Right atrium auricular region (tissue), 2 donors: ENCODE measurements around the gene GAS2L2. TPM values are rescaled to one million over a fixed set of nuclear protein-coding genes. Genes with fewer than 3 reads are reported as not detected.

ENCODE experiments used
- DNase-seq: peaks from one replicate; pipeline ENCODE4 v3.0.0-alpha.2; 2019; ENCODE audit warnings: low spot score
- H3K27ac ChIP-seq, 2 donors: fragments of 200-600 bp; sonication (generic); 1 replicate in 1 of 2; 2 replicates in 1 of 2; pipeline ENCODE4 v1.5.1; 2016 to 2019
- H3K27me3 ChIP-seq, 2 donors: fragments of 200-600 bp; sonication (generic); one replicate each; pipeline versions ENCODE4 v1.5.1 to v1.6.0; 2017 to 2019
- H3K36me3 ChIP-seq: fragments of 200-600 bp; sonication (generic); one replicate; pipeline ENCODE4 v1.5.1; 2016
- H3K4me1 ChIP-seq, 2 donors: fragments of 200-600 bp; sonication (generic); one replicate each; pipeline versions ENCODE4 v1.5.1 to v1.6.0; 2017 to 2019
- H3K4me3 ChIP-seq, 2 donors: fragments of 200-600 bp; sonication (generic); 1 replicate in 1 of 2; 2 replicates in 1 of 2; pipeline ENCODE4 v1.5.1; 2017 to 2019; ENCODE audit warnings: mild to moderate bottlenecking in 1 of 2, moderate library complexity in 1 of 2
- H3K9me3 ChIP-seq, 2 donors: fragments of 200-600 bp; sonication (generic); one replicate each; pipeline ENCODE4 v1.5.1; 2019
- CTCF ChIP-seq, 2 donors: fragments of 200-600 bp; sonication (generic); IDR thresholded peaks; one replicate each; pipeline ENCODE4 v1.5.1; 2019; ENCODE audit warnings: antibody characterized with exemption in 2 of 2
- total RNA-seq, 2 donors: library from RNA; depleted of rRNA; stranded (reverse); fragments of >200 nt; gene quantifications; one replicate each; pipeline ENCODE4 v1.1.0, GENCODE V29; 2016

Gene GAS2L2
- total RNA-seq, 2 donors from 2014 or later: not detected

GRCh38 chr17:35796942-35797341 is 43.9 kb upstream of the GAS2L2 start:
- H3K9me3 ChIP-seq: no peaks in the 10 kb centered on the region
- no peaks in the 10 kb centered on the region for H3K27me3 ChIP-seq
- no peak overlapping the region for H3K27ac ChIP-seq
- no peak for TF ChIP-seq CTCF (IDR thresholded peaks at IDR 0.05)
- no peak for DNase-seq
- H3K4me1 ChIP-seq: peaks cover 0 to 51% of the 10 kb centered on the region in 2 donors
- no peak overlapping the region for H3K4me3 ChIP-seq
- no peaks in the 10 kb centered on the region for H3K36me3 ChIP-seq

GRCh38 chr17:35795871-35796265 is 42.8 kb upstream of the GAS2L2 start:
- peak overlapping the region; percentile 40 to 65 for H3K4me3 ChIP-seq
- no peak for TF ChIP-seq CTCF (IDR thresholded peaks at IDR 0.05)
- no peak overlapping the region for H3K27ac ChIP-seq
- H3K9me3 ChIP-seq: no peaks in the 10 kb centered on the region
- DNase-seq: no peak
- peaks cover 0 to 40% of the 10 kb centered on the region in 2 donors for H3K4me1 ChIP-seq
- no peaks in the 10 kb centered on the region for H3K36me3 ChIP-seq
- no peaks in the 10 kb centered on the region for H3K27me3 ChIP-seq

GRCh38 chr17:35795007-35795870 is 42.2 kb upstream of the GAS2L2 start, which contains the start of gene MMP28:
Gene MMP28, minus strand, starts transcription at chr17:35795641. Its CDS starts 264 bp downstream, at chr17:35795377.
- Histone ChIP-seq H3K27me3 (no peaks in the 10 kb centered on the region), H3K27ac (no peak within 1 kb of the TSS)

GRCh38 chr17:35793257-35793656 is 40.2 kb upstream of the GAS2L2 start:
- no peaks in the 10 kb centered on the region for H3K27me3 ChIP-seq
- H3K27ac ChIP-seq: no peak overlapping the region
- H3K4me3 ChIP-seq: no peak overlapping the region
- peak; percentile 57 for DNase-seq
- no peak for TF ChIP-seq CTCF (IDR thresholded peaks at IDR 0.05)
- no peaks in the 10 kb centered on the region for H3K36me3 ChIP-seq
- H3K9me3 ChIP-seq: no peaks in the 10 kb centered on the region
- H3K4me1 ChIP-seq: peaks cover 0 to 22% of the 10 kb centered on the region in 2 donors

More at GRCh38 chr17:35795007-35795870, 42.2 kb upstream of the GAS2L2 start, which contains the start of gene MMP28:
- Histone ChIP-seq H3K36me3 (no peaks in the 10 kb centered on the region), H3K4me1 (peaks cover 0 to 34% of the 10 kb centered on the region in 2 donors), H3K9me3 (no peaks in the 10 kb centered on the region), H3K4me3 (peak within 1 kb of the TSS; percentile 40 to 65)
- no peak for TF ChIP-seq CTCF (IDR thresholded peaks at IDR 0.05)
- DNase-seq: no peak

GRCh38 chr17:35791681-35792350 is 38.8 kb upstream of the GAS2L2 start:
- no peak for DNase-seq
- no peaks in the 10 kb centered on the region for H3K36me3 ChIP-seq
- no peak overlapping the region for H3K4me3 ChIP-seq
- no peaks in the 10 kb centered on the region for H3K27me3 ChIP-seq
- TF ChIP-seq CTCF (IDR thresholded peaks at IDR 0.05): no peak
- peaks cover 0 to 27% of the 10 kb centered on the region in 2 donors for H3K4me1 ChIP-seq
- no peaks in the 10 kb centered on the region for H3K9me3 ChIP-seq
- no peak overlapping the region for H3K27ac ChIP-seq
